ENCODE measurements around the gene POLN. TPM values are rescaled to one million over a fixed set of nuclear protein-coding genes. Genes with fewer than 3 reads are reported as not detected.

The POLN gene
- total RNA-seq: 1 to 10 TPM; 2.8 to 2.9 TPM
- polyA plus RNA-seq (2013, experiment 1 of 2): 1.0 TPM
- 0.70 TPM for polyA plus RNA-seq (2013, experiment 2 of 2)
- long read RNA-seq, experiment 1: 0 reads
- long read RNA-seq, experiment 2, partial matches to known transcripts: 1 of 5 reads
- long read RNA-seq, experiment 2, other reads (novel, unspliced or antisense): 3 of 5 reads
- long read RNA-seq, experiment 3, partial matches to known transcripts: 8 of 16 reads
- long read RNA-seq, experiment 3, other reads (novel, unspliced or antisense): 8 of 16 reads
- long read RNA-seq, experiment 4, partial matches to known transcripts: 1 of 2 reads
- long read RNA-seq, experiment 4, other reads (novel, unspliced or antisense): 1 of 2 reads

- Mint-ChIP-seq H3K4me3 (peak within 1 kb of the TSS; percentile 86), H3K27ac (peak within 1 kb of the TSS; percentile 85), H3K36me3 (ENCODE audit: low read depth) (peaks cover 9% of the 10 kb centered on the region), H3K27me3 (ENCODE audit: insufficient read depth) (no peaks in the 10 kb centered on the region), H3K9me3 (peaks cover 19% of the 10 kb centered on the region), H3K4me1 (peaks cover 30% of the 10 kb centered on the region)
- peaks cover 26% of the 10 kb centered on the region for H3K36me3 ChIP-seq (ENCODE audit: control insufficient read depth, insufficient read depth, low read length)
- 0% methylated on average over 35 to 87 of the region's 88 CpGs for WGBS, 2 experiments (ENCODE audit: insufficient coverage in 1 of 2, insufficient read length in 1 of 2)
- no peak within 1 kb of the TSS for H3K27ac ChIP-seq (ENCODE audit: low read depth, low read length)
- H3K9me3 ChIP-seq (ENCODE audit: control insufficient read depth, low read length): peaks cover 18% of the 10 kb centered on the region
- peak; percentile 99 for DNase-seq
- TF ChIP-seq, protein P1, sequence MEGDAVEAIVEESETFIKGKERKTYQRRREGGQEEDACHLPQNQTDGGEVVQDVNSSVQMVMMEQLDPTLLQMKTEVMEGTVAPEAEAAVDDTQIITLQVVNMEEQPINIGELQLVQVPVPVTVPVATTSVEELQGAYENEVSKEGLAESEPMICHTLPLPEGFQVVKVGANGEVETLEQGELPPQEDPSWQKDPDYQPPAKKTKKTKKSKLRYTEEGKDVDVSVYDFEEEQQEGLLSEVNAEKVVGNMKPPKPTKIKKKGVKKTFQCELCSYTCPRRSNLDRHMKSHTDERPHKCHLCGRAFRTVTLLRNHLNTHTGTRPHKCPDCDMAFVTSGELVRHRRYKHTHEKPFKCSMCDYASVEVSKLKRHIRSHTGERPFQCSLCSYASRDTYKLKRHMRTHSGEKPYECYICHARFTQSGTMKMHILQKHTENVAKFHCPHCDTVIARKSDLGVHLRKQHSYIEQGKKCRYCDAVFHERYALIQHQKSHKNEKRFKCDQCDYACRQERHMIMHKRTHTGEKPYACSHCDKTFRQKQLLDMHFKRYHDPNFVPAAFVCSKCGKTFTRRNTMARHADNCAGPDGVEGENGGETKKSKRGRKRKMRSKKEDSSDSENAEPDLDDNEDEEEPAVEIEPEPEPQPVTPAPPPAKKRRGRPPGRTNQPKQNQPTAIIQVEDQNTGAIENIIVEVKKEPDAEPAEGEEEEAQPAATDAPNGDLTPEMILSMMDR (conservative IDR thresholded peaks at IDR 0.05): peak; percentile 30
- peak within 1 kb of the TSS; percentile 97 for H3K4me3 ChIP-seq (ENCODE audit: low read length)
- H3K4me1 ChIP-seq (ENCODE audit: control insufficient read depth, insufficient read depth, low read length): peaks cover 3% of the 10 kb centered on the region
- no peaks in the 10 kb centered on the region for H3K27me3 ChIP-seq (ENCODE audit: control insufficient read depth, insufficient read depth, low read length, poor library complexity, severe bottlenecking)
- peak within 1 kb of the TSS; percentile 71 for H3K9ac ChIP-seq (ENCODE audit: extremely low read depth, low read length, poor library complexity, severe bottlenecking)
These were observed at the start of gene POLN, which contains the start of gene HAUS3 for GRCh38 chr4:2241410-2242353. POLN (minus strand) TSS chr4:2242121; CDS start chr4:2229231, 12,890 bp downstream. HAUS3 (minus strand) TSS chr4:2242121; CDS start chr4:2240946, 1,175 bp downstream.

GRCh38 chr4:2290974-2291704 lies 49.2 kb upstream of the POLN start:
- Histone ChIP-seq H3K4me1 (ENCODE audit: control insufficient read depth, insufficient read depth, low read length) (no peaks in the 10 kb centered on the region), H3K9me3 (ENCODE audit: control insufficient read depth, low read length) (no peaks in the 10 kb centered on the region), H3K27me3 (ENCODE audit: control insufficient read depth, insufficient read depth, low read length, poor library complexity, severe bottlenecking) (no peaks in the 10 kb centered on the region), H3K36me3 (ENCODE audit: control insufficient read depth, insufficient read depth, low read length) (no peaks in the 10 kb centered on the region), H3K27ac (ENCODE audit: low read depth, low read length) (no peak overlapping the region), H3K9ac (ENCODE audit: extremely low read depth, low read length, poor library complexity, severe bottlenecking) (no peak overlapping the region), H3K4me3 (ENCODE audit: low read length) (no peak overlapping the region)
- 86 to 87% methylated on average over 13 to 24 of the region's 24 CpGs for WGBS, 2 experiments (ENCODE audit: insufficient coverage in 1 of 2, insufficient read length in 1 of 2)
- TF ChIP-seq, protein P1 (conservative IDR thresholded peaks at IDR 0.05): no peak
- no peak overlapping the region for H3K4me3 Mint-ChIP-seq
- no peak overlapping the region for H3K27ac Mint-ChIP-seq
- peak; percentile 50 for DNase-seq
- peaks cover 11% of the 10 kb centered on the region for H3K9me3 Mint-ChIP-seq
- H3K36me3 Mint-ChIP-seq (ENCODE audit: low read depth): no peaks in the 10 kb centered on the region
- H3K27me3 Mint-ChIP-seq (ENCODE audit: insufficient read depth): peaks cover 1% of the 10 kb centered on the region
- H3K4me1 Mint-ChIP-seq: no peaks in the 10 kb centered on the region

DNA sequence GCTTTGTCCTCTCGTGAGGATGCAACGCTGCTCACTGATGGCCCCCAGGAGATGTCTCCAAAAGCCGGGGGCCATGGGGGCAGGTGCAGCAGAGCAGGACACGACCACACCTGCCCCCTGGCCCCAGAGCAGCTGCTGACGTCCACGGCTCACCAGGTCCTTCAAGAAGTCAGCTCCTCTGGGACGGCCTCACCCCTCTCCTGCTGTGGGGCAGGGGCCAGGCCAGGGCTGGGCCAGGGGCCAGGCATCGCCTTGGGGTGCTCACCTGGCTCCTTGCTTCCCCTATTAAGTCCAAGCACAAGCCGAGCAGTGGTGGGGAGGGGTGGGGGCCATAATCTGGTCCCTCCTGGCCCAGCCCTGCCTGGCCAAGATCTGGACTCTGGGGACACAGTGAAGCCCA lies 48.6 kb upstream of the POLN start:
- no peaks in the 10 kb centered on the region for H3K4me1 ChIP-seq (ENCODE audit: control insufficient read depth, insufficient read depth, low read length)
- peaks cover 10% of the 10 kb centered on the region for H3K9me3 Mint-ChIP-seq
- H3K27ac ChIP-seq (ENCODE audit: low read depth, low read length): no peak overlapping the region
- no peaks in the 10 kb centered on the region for H3K36me3 ChIP-seq (ENCODE audit: control insufficient read depth, insufficient read depth, low read length)
- H3K27me3 ChIP-seq (ENCODE audit: control insufficient read depth, insufficient read depth, low read length, poor library complexity, severe bottlenecking): no peaks in the 10 kb centered on the region
- H3K27me3 Mint-ChIP-seq (ENCODE audit: insufficient read depth): peaks cover under 1% of the 10 kb centered on the region
- no peak overlapping the region for H3K4me3 Mint-ChIP-seq
- H3K9ac ChIP-seq (ENCODE audit: extremely low read depth, low read length, poor library complexity, severe bottlenecking): no peak overlapping the region
- no peak overlapping the region for H3K4me3 ChIP-seq (ENCODE audit: low read length)
- TF ChIP-seq, protein P1 (conservative IDR thresholded peaks at IDR 0.05): no peak
- 85 to 100% methylated on average over 1 to 9 of the region's 9 CpGs for WGBS, 2 experiments (ENCODE audit: insufficient coverage in 1 of 2, insufficient read length in 1 of 2)
- no peaks in the 10 kb centered on the region for H3K4me1 Mint-ChIP-seq
- no peak for DNase-seq
- H3K9me3 ChIP-seq (ENCODE audit: control insufficient read depth, low read length): no peaks in the 10 kb centered on the region
- H3K27ac Mint-ChIP-seq: no peak overlapping the region
- no peaks in the 10 kb centered on the region for H3K36me3 Mint-ChIP-seq (ENCODE audit: low read depth)

Measured in endodermal cell (in vitro differentiated cells).